Urinary bladder (tissue), 4 donors: ENCODE data around the gene UBASH3A. TPM values are rescaled to one million over a fixed set of nuclear protein-coding genes. Genes with fewer than 3 reads are reported as not detected.

ENCODE experiments used
- DNase-seq: peaks from one replicate; pipeline ENCODE4 v3.0.0-alpha.2; 2015; ENCODE audit errors: extremely low spot score
- H3K27ac ChIP-seq: one replicate; pipeline ENCODE4 v1.5.1; 2013; ENCODE audit warnings: low read depth, mild to moderate bottlenecking, moderate library complexity
- H3K36me3 ChIP-seq: one replicate; pipeline ENCODE4 v1.6.1; 2013; ENCODE audit warnings: mild to moderate bottlenecking, moderate library complexity; ENCODE audit not compliant: insufficient read depth
- H3K4me1 ChIP-seq: one replicate; pipeline ENCODE4 v1.6.1; 2013; ENCODE audit warnings: mild to moderate bottlenecking, moderate library complexity; ENCODE audit not compliant: insufficient read depth
- H3K4me3 ChIP-seq: one replicate; pipeline ENCODE4 v1.5.1; 2013; ENCODE audit warnings: low read depth, low read length
- WGBS: extraction: QIAGEN DNeasy Blood & Tissue Kit; methylation state at CpG from one replicate; pipeline ENCODE4 v1.1.7; 2013; 5-methylcytosine and 5-hydroxymethylcytosine counted together
- polyA plus RNA-seq: library from polyadenylated mRNA; stranded (reverse); fragments of 200-250 nt; gene quantifications from one replicate; pipeline ENCODE4 v1.2.3, GENCODE V29; 2013
- total RNA-seq: library from RNA; depleted of rRNA; stranded (reverse); fragments of >200 nt; gene quantifications from one replicate; pipeline ENCODE4 v1.2.3, GENCODE V29; 2014
- donor health status: healthy with polysubstance abuse.
- donor health status: healthy.

UBASH3A gene
- total and polyA plus RNA-seq, 2 donors = 0.27 to 0.32 TPM

DNA sequence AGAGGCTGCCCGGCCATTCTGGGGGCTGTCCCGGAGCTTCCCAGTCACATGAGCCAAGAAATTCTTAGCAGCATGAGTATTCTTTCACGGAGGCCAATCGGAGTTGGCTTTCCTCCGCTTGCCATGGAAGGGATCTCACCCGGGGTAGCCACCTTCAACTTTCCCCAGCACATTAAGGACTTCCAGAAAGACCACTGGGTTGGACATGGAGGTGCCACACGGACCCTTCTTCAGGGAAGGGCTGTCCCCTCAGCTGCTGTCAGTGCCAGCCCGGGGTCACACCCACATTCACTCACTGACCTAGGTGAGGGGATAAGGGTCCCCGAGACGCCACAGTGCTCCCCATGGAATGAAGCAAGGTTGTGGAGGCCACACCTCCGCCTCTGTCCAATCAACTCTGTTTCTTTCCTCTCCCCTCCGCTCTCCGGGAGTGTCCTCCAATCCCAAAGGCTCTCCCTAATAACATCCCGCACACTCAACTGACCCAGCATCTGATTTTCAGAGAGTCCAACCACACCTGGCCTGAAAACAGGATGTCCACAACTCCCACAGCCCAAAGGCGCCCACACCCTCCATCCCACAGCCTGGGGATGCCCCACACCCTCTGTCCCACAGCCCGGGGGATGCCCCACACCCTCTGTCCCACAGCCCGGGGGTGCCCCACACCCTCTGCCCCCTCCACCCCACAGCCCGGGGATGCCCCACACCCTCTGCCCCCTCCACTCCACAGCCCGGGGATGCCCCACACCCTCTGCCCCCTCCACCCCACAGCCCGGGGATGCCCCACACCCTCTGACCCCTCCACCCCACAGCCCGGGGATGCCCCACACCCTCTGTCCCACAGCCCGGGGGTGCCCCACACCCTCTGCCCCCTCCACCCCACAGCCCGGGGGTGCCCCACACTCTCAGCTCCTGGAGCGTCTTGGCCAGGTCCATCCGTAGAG, 73.0 kb downstream of the UBASH3A start:
- H3K36me3 ChIP-seq = no peaks in the 10 kb centered on the region
- H3K27ac ChIP-seq = no peak overlapping the region
- 88% methylated on average over 25 of the region's 25 CpGs for WGBS
- H3K4me3 ChIP-seq = no peak overlapping the region
- no peaks in the 10 kb centered on the region for H3K4me1 ChIP-seq
- no peak for DNase-seq

DNA sequence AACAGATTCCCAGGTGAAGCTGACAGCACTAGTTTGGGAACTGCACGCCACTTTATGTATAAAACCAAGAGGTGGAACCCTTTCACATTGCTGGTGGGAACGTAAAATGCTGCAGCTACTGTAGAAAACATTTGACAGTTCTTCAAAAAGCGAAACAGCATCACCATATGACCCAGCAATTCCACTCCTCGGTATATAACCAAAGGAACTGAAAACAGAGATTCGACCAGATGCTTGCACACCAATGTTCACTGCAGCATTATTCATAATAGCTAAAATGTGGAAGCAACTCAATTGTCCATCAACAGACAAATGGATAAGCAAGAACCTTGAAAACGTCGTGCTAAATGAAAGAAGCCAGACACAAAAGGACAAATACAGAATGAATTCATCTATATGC, 74.8 kb downstream of the UBASH3A start:
- DNase-seq = no peak
- Histone ChIP-seq H3K4me3 (no peak overlapping the region), H3K27ac (no peak overlapping the region), H3K36me3 (no peaks in the 10 kb centered on the region), H3K4me1 (no peaks in the 10 kb centered on the region)
- WGBS = 78% methylated on average over 7 of the region's 7 CpGs

DNA sequence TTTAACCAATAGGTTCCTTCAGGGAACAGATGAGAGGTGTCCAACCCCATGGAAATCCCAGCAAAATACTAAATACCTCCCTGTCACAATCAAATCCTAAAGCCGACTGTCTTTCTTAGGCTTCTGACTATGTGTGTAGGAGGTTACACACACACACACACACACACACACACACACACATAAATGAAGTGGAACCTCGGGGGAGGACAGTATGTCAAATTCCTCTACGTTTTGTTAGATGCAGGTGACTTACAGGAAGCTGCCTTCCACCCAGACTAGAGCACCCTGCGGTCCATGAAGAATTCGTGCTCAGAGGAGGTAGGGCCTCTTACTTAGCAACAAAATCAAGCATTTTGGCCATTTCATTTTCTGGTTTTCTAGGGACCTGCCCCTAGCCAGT, 75.9 kb downstream of the UBASH3A start:
- DNase-seq = no peak
- no peaks in the 10 kb centered on the region for H3K36me3 ChIP-seq
- H3K4me1 ChIP-seq = no peaks in the 10 kb centered on the region
- H3K4me3 ChIP-seq = no peak overlapping the region
- WGBS = 80% methylated on average over 5 of the region's 5 CpGs
- H3K27ac ChIP-seq = no peak overlapping the region

DNA sequence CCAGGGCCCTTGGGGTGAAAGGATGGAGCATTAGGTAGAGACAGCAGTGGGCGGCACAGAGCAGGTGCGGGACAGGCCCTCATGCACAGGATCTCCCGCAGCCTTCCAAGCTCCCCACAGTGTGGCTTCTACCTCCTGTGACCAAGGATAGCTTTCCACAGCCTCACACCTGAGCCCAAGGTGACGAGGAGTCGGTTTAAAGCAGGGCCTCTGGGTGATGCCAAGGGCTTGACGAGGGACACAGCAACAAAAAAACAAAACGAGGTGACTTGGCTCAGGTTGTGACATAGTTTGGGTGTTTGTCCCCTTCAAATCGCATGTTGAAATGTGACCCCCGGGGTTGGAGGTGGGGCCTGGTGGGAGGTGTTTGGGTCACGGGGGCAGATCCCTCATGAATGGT, 77.0 kb downstream of the UBASH3A start:
- H3K4me3 ChIP-seq = no peak overlapping the region
- no peaks in the 10 kb centered on the region for H3K36me3 ChIP-seq
- H3K27ac ChIP-seq = no peak overlapping the region
- 91% methylated on average over 10 of the region's 10 CpGs for WGBS
- no peak for DNase-seq
- H3K4me1 ChIP-seq = no peaks in the 10 kb centered on the region

DNA sequence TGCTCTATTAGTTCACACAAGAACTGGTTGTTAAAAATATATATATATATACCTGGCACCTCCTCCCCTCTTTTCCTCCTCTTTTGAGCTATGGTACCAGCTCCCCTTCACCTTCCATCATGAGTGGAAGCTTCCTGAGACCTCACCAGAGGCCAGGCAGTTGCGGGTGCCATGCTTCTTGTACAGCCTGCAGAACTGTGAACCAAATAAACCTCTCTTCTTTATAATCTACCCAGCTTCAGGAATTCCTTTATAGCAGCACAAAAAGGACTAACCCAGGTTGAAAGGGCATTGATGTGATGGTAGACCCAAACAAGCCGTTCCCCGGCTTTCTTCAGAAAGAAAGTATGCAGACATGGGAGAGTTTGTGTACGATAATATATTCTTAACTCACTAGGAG, 77.5 kb downstream of the UBASH3A start:
- WGBS = 91% methylated on average over 4 of the region's 4 CpGs
- Histone ChIP-seq H3K4me3 (no peak overlapping the region), H3K36me3 (no peaks in the 10 kb centered on the region), H3K4me1 (no peaks in the 10 kb centered on the region), H3K27ac (no peak overlapping the region)
- DNase-seq = no peak

DNA sequence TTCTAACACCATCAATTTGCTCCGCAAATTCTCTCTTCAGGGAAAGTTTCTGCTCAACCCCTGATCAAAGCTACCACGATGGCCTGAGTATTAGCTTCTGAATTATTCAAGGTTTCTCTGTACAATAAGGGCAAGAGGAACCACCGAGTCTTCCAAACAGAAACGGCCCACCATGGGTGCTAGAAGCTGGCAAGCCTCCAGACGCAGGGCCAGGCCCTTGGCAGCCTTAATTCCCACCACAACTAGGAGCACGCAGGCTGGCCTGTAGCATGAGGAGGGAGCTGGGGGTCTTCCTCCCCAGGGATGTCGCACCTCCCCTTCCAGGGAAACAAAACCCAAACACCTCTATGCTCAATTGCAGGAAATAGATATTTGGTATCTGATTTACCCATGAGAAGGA, 81.3 kb downstream of the UBASH3A start:
- 84% methylated on average over 7 of the region's 7 CpGs for WGBS
- Histone ChIP-seq H3K4me1 (no peaks in the 10 kb centered on the region), H3K36me3 (no peaks in the 10 kb centered on the region), H3K27ac (no peak overlapping the region), H3K4me3 (no peak overlapping the region)
- DNase-seq = no peak

DNA sequence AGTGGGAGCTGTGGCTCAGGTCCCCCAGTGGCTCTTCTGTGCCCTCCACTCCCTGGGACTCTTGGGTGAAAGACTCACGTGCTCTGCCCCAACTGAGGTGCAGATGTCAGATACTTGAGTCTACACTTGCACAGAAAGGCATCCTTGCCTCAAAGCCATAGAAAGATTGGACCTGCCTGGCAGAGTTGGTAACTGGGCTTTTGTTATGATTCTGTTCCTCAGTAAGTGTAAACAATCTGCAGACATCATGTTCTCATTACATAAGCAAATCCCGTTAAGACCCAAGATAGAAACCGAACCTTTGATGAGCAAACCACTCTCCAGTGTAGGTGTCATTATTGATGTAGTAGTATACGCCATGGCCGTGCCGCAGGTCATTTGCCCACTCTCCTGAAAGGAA, 82.4 kb downstream of the UBASH3A start:
- Histone ChIP-seq H3K4me1 (no peaks in the 10 kb centered on the region), H3K36me3 (no peaks in the 10 kb centered on the region), H3K4me3 (no peak overlapping the region), H3K27ac (no peak overlapping the region)
- DNase-seq = no peak
- 54% methylated on average over 6 of the region's 6 CpGs for WGBS

DNA sequence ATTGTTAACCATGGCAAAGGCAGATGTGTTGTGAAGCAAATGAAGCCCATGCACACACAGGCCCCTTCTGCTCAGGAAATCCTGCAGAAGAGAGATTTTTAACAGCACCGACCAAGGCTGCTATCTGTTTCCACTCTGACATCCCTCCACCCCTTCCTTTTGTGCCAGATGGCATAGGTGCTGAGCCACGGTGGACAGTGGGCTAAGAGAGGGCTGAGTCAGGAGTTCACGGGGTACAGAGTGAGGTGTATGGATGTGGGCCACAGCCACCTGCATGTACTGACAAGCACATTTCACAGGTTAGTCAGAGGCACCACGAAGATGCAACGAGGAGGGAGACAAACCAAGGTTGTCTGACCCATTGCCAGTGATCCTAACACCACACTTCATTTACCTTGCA, 82.8 kb downstream of the UBASH3A start:
- 53% methylated on average over 5 of the region's 5 CpGs for WGBS

DNA sequence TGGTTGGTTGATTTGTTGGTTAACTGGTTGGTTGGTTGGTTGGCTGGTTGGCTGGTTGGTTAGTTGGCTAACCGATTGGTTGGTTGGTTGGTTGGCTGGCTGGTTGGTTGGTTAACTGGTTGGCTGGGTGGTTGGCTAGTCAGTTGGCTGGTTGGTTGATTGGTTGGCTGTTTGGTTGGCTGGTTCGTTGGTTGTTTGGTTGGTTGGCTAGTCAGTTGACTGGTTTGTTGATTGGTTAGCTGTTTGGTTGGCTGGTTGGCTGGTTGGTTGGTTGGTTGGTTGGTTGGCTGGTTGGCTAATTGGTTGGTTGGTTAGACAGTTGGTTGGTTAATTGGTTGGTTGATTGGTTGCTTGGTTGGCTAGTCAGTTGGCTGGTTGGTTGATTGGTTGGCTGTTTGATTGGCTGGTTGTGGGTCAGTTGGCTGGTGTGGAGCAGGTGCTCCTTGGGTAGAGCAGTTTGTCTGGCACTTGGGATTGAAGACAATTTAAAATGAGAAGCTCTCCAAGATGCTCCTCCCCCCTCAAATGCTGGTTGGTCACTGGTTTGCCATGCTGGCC, 85.4 kb downstream of the UBASH3A start:
- Histone ChIP-seq H3K27ac (no peak overlapping the region), H3K4me1 (no peaks in the 10 kb centered on the region), H3K36me3 (no peaks in the 10 kb centered on the region), H3K4me3 (no peak overlapping the region)
- DNase-seq = no peak
- WGBS = 80% methylated on average over 2 of the region's 2 CpGs

More for the DNA sequence above, 82.8 kb downstream of the UBASH3A start:
- H3K4me3 ChIP-seq = no peak overlapping the region
- H3K27ac ChIP-seq = no peak overlapping the region
- no peaks in the 10 kb centered on the region for H3K36me3 ChIP-seq
- DNase-seq = no peak
- no peaks in the 10 kb centered on the region for H3K4me1 ChIP-seq

DNA sequence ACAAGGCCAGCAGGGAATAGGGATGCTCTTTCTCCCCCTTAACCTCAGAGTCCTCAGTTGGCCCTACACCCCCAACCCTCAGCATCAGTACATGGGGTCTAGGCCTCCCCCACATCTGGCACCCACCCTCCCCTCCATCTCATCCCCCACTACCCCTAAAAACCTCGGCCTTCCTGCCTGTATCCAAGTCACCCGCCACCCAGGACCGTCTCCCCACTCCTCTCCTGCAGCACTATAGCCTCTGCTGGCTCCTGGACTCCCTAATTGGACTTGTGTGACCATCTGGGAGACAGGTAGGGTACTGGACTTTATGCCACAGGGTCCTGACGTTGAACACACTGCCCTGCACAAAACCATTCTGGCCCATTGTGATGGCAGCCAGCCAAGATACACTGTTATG, 86.3 kb downstream of the UBASH3A start:
- 76% methylated on average over 4 of the region's 4 CpGs for WGBS
- no peak overlapping the region for H3K4me3 ChIP-seq
- no peak overlapping the region for H3K27ac ChIP-seq
- H3K36me3 ChIP-seq = no peaks in the 10 kb centered on the region
- no peaks in the 10 kb centered on the region for H3K4me1 ChIP-seq
- no peak for DNase-seq

DNA sequence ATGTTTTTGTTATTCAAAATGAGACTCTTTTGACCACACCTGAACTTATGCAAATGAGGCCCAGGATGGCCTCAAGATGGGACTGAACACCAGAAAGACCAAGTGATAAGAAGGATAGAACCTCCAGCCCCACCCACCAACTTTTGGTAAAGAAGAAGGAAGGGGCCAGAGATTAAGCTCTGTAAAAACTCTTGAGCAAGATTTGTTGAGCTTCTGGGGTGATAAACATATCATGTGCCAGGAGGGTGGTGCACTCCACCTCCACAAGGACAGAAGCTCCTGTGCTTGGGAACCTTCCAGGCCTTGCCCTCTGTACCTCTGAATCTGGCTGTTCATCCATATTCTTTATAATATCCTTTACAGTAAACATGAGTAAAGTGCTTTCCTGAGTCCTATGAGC, 87.0 kb downstream of the UBASH3A start:
- DNase-seq = no peak
- H3K36me3 ChIP-seq = no peaks in the 10 kb centered on the region
- H3K4me1 ChIP-seq = peaks cover 1% of the 10 kb centered on the region
- H3K27ac ChIP-seq = no peak overlapping the region
- H3K4me3 ChIP-seq = no peak overlapping the region

DNA sequence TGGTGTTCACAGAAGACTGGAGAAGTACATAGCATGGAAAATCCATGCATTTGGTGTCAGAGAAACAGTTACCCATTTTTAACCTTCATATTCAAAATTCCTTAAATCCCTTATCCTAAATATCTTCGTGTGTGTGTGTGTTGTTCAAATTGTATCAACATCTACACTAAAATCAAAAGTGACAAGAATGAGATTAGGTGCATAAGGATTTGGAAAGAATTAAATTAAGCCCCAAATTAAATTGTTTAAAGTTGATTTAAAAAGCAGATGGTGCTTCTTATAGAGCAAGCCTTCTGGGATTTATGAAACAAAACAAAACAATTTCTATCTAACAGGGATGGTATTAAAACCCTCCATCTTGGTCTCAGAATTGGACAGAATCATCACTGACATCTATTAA, 87.6 kb downstream of the UBASH3A start:
- WGBS = 41% methylated on average over 1 of the region's 1 CpG
- no peak for DNase-seq
- H3K4me1 ChIP-seq = peaks cover 1% of the 10 kb centered on the region
- H3K27ac ChIP-seq = no peak overlapping the region
- no peaks in the 10 kb centered on the region for H3K36me3 ChIP-seq
- H3K4me3 ChIP-seq = no peak overlapping the region

DNA sequence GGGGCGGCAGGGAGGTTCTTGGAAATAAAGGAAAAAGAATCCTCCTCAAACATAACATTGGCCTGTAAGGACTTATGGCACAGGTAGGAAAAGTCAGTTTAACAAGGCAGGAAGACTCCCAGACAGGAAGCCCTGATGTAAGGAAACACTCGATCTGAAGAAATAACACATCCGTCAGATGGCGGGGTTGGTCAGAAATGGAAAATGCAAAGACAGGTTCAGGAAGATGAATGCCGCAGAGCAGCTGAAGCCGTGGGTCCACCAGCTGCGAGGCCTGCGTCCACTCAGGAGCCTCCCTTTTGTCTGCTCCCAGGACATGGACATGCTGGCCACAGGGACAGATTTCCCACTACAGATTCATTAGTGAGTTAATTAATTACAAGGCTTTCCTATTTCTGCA, 88.5 kb downstream of the UBASH3A start:
- no peak for DNase-seq
- Histone ChIP-seq H3K4me3 (no peak overlapping the region), H3K27ac (no peak overlapping the region), H3K4me1 (peaks cover 1% of the 10 kb centered on the region), H3K36me3 (no peaks in the 10 kb centered on the region)
- 74% methylated on average over 8 of the region's 8 CpGs for WGBS
